Testis (tissue), 2 donors: Measurements from ENCODE around the gene PDHX.

Source experiments
- CTCF ChIP-seq, 3 experiments: fragments of 450-650 bp in 2 of 3; fragments of 200-600 bp in 1 of 3; sonication (generic) in 1 of 3; IDR thresholded peaks; one replicate each; pipeline ENCODE4 v1.5.1; 2016 to 2019; ENCODE audit warnings: antibody characterized with exemption in 3 of 3, mild to moderate bottlenecking in 2 of 3, moderate library complexity in 1 of 3
- POLR2A ChIP-seq: fragments of 450-650 bp; IDR thresholded peaks from one replicate; pipeline ENCODE4 v1.6.1; 2017; ENCODE audit warnings: antibody characterized with exemption, mild to moderate bottlenecking, moderate library complexity

DNA sequence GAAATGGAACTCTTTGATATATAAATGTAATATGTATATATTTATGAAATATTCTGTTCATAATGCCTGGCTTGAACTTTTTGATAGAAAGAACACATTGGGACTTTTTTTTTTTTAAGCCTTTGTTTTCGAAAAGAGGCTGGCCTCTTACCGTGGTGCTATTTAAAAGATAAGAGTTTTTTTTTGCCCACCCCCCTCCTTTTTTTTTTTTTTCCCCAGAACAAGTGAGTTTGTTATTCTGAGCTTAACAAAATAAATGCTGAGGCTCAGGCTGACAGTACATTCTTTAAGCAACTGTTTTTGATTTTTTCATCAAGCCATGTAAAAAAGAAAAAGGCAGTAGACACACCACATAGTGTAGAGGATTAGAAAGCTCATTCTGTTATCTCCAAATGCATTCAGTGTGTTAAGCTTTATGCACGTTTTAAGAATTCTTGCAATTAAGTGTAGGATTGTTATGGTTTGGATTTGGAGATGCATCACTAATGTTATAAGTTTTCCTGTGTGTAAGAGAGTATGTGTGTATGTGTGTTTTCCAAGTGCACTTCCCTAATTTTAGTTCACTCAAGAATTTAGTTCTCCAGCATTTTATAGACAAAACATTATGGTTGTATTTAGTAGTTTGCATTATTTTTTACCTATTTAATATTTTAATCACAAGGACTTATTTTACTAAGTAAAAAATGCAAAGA, 12.0 kb downstream of the PDHX start:
- TF ChIP-seq CTCF (IDR thresholded peaks at IDR 0.05) (no peak), POLR2A (no peak)
